NCI-H187 (cell line): ENCODE results near the gene LSMEM2.
"Not testable (repeated sequence)": the region's sequence is repeated elsewhere in the genome, so short reads cannot be mapped to it uniquely, and the experiment has no call there.

Experiments used
- DNase-seq, 2 experiments: peaks; one replicate each; lab custom pipeline; 2025; lab: John Stamatoyannopoulos, UW

The LSMEM2 gene

GRCh38 chr3:50278880-50279224 is at the start of gene LSMEM2:
Gene LSMEM2, plus strand, starts transcription at chr3:50279087. Its CDS starts 27 bp downstream, at chr3:50279114.
- DNase-seq = no peak

GRCh38 chr3:50229490-50229889 is 49.4 kb upstream of the LSMEM2 start:
- DNase-seq = no peak

GRCh38 chr3:50230104-50230793 is 48.6 kb upstream of the LSMEM2 start:
- no peak for DNase-seq

DNA sequence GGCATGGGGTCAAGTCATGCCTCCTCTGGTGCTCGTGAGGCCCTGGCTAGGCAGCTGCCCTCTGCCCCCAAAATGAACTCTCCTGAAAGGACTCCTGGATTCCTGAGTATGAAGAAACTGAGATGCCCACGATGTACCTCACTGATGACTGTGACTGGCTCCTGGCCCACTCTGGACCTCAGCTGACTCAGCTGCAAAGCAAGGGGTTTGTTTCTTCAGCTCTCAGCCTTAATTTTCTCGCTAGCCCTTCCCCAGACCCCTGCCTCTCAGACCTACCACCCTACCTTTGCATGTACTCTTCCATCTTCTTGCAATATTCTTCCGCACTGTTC is 48.1 kb upstream of the LSMEM2 start:
- DNase-seq = no peak

DNA sequence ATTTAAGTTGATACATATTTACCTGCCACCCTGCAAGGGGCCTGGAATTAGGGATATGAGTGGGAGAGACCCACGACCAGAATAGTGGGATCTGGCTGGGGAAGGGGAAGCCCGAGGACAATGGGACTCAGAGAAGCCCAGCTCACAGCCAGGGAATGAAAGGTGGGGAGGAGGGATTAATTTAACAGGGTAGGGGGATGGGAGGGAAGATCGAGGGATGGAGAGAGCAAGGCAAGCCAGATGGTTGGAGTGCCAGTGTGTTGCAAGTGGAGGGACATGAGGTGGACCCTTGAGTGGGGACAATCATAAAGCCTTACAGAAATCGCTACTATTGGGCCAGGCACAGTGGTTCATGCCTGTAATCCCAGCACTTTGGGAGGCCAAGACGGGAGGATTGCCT is 47.3 kb upstream of the LSMEM2 start:
- no peak for DNase-seq

DNA sequence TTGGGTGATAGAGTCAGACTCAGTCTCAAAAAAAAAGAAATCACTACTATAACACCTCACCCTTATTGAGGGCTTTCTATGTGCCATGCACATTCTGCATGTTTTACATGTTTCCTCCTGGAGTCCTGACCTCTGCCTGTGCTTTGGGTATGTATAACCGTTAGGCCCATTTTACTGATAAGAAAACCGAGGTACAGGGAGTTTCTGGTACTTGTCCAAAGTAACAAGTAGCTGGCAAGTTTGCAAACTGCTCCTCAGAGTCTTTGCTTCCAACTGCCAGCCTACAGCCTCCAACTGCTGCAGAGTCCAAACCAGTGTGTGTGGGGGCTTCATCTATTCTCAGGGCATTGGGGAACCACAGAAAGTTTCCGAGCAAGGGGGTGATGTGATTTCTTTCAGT is 46.6 kb upstream of the LSMEM2 start:
- DNase-seq = no peak

DNA sequence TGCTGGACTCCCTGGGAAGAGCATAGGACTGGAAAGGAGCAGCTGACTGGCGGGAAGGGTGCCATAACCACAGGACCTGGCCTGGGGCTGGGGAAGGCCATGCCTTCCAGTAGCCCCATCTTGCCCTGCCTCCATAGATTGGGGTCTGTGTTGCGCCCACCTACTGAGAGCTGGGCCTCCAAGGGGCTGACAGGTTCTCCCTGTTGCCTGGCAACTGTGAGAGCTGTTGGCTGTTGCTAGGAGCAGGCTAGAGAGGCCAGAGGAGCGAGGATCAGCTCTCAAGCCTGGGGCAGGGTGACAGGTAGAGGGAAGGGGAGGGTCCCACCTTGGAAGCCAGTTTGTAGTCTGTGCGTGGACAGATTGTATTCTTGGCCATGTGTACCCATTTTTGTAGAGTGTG is 45.7 kb upstream of the LSMEM2 start:
- DNase-seq = no peak

- DNase-seq = peak; percentile 66 to 95
These were observed 43.0 kb upstream of the LSMEM2 start, which contains the start of gene GNAI2 for GRCh38 chr3:50235716-50236483. Gene GNAI2, plus strand, starts transcription at chr3:50236204. Its CDS starts 132 bp downstream, at chr3:50236336.

- no peak for DNase-seq
These were observed 42.3 kb upstream of the LSMEM2 start for GRCh38 chr3:50236484-50237132.

DNA sequence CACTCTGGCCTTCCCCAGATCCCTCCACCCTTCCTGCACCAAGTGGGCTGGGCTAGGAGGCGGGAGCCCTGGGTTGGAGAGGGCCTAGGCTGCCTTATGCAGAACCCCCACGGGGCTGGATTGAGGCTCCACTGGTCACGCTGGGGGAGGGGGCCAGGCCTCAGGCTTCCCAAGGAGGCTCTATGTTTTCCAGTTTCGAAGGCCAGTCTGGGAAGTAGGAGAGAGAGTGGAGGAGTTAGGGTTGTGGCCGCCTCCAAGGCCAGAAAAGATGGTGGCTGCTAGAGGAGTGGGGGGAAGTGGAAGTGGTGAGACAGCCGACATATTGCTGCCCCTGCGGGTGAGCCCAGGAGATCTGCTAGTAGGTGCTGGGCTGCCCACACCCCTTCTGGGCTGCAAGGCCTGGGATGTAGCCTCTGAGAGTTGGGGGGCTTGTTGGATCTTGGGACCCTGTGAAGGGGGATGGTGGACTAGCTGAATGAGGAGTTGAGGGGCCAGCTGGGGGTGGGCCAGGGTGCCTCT is 41.7 kb upstream of the LSMEM2 start:
- DNase-seq = no peak

DNA sequence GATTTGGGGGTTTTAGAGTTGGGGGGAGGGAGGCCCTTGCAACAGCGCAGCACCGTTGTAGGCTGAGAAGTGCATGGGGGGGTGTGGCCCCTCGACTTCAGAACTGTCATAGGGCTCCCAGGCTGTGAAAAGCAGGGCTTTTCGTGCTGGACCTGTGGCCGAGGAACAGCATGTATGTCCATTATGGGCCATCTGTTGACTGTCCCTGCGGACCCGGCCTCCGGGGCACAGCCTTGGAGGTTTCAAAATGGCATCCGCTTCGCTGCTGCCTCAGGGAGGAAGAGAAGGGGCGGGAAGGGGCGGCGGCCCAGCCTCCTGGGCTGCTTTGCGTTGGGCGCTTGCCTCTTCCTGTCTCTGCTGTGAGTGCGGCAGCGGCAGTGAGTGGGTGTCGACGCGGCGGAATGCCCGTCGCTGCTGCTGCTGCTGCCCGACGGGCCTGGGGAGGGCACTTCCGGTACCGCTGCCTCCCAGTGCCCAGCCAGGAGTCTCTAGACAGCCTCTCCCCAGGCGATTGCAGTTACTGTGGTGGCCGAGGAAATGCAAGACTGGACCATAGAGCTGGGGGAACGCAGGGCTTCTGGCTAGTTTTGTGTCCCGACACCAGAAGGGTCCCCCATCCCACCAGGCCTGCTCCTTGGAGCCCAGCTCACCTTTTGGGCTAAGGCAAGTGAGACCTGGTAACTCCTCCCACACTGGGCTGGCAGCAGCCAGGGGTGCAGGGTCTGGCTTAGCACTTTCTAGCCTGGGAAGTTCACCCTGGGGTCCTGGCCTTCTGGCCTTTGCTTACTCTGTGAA is 40.9 kb upstream of the LSMEM2 start:
- no peak for DNase-seq

- DNase-seq = no peak
These were observed 40.3 kb upstream of the LSMEM2 start for GRCh38 chr3:50238549-50239026.

DNA sequence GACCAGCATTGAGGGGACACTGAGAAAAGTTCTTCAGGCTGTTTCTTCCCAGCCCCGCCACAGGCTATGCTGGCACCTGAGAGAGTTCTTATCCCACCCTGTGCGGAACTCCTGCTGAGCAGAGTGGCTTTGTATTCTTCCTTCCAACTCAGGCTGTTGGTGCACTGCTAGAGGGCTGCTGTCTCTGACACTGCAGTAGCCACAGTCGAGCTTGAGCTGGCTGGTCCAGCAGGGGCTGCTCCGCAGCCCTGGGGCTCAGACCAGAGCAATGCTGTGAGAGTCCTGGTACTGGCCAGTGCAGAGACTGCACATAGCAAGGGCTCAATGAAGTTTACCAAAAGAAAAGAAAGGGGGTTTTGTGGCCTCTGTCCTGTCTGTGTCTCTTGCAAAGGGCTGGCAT is 39.2 kb upstream of the LSMEM2 start:
- DNase-seq = no peak

DNA sequence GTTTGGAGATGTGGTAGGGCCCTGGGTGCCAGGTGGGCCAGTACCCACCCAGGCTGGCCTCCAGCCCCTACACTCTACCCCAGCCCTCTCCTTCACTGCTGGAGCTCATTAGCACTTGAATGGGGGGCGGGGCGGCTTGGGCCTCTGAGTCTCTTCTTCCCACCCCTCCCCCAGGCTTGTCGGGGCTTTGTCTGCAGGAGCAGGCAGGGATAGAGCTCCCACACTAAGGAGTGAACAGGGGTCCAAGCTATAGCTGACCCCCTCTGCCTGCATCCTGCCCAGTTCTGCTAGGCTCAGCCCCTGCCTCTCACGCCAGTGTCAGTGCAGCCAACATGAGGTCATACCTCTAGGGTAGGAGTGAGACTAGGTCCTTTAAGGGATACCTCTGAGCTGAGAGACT is 37.7 kb upstream of the LSMEM2 start:
- DNase-seq = no peak

GRCh38 chr3:50241713-50242380 is 37.0 kb upstream of the LSMEM2 start:
- DNase-seq = no peak

DNA sequence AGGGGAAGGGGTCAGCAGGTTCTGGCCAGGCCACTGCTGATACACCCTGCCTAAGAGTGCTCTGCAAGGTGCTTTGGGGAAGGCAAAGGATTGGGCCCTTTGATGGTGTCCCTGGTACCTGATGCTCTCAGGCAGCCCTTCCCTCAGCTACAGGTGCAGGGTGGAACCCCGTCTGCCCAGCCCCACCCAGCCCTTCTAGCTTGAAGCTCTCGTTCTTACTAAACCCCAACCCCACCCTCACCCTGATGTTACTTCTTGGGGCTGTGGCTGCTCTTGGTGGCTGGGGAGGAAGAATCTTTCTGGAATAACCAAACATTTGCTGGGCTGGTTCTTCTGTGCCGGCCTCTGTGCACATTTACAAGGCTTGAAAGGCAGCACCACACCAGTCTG is 36.5 kb upstream of the LSMEM2 start:
- no peak for DNase-seq

- DNase-seq = no peak
These were observed 35.9 kb upstream of the LSMEM2 start for GRCh38 chr3:50242851-50243542.

- DNase-seq = no peak
These were observed 35.4 kb upstream of the LSMEM2 start for GRCh38 chr3:50243543-50243895.

- not testable (repeated sequence) for DNase-seq
These were observed 34.1 kb upstream of the LSMEM2 start for GRCh38 chr3:50244813-50245212.

- DNase-seq = no peak
These were observed 33.6 kb upstream of the LSMEM2 start for GRCh38 chr3:50245251-50245745.
